DND-41 (cell line): ENCODE data around the gene KHDRBS2.

Source experiments
- CTCF ChIP-seq: IDR thresholded peaks from 2 replicates; pipeline ENCODE4 v1.5.1; 2012; ENCODE audit warnings: borderline replicate concordance, low read length, moderate library complexity, mild to moderate bottlenecking; ENCODE audit not compliant: poor library complexity, severe bottlenecking; ENCODE audit errors: extremely low read depth
- EZH2 ChIP-seq: IDR thresholded peaks from 3 replicates; pipeline ENCODE4 v1.6.1; 2012; ENCODE audit warnings: borderline replicate concordance, low read depth, mild to moderate bottlenecking, moderate library complexity, low read length, inconsistent platforms; ENCODE audit not compliant: severe bottlenecking

GRCh38 chr6:62090442-62091229, 195.4 kb downstream of the KHDRBS2 start:
- TF ChIP-seq CTCF: no peak
- no peak for TF ChIP-seq EZH2
